ENCODE measurements around the gene CSF1.

CSF1 gene

GRCh38 chr1:109979489-109980091 is 68.9 kb downstream of the CSF1 start:
- DNase-seq (ENCODE audit: low read depth) = no peak
